ENCODE results near the gene RBPJ. TPM values are rescaled to one million over a fixed set of nuclear protein-coding genes. Genes with fewer than 3 reads are reported as not detected.
"Not testable (repeated sequence)": the region's sequence is repeated elsewhere in the genome, so short reads cannot be mapped to it uniquely, and the experiment has no call there.

Gene RBPJ
- polyA plus RNA-seq, 1 experiment, result 218 TPM

GRCh38 chr4:26308568-26308967, 12.2 kb upstream of the RBPJ start:
- Histone ChIP-seq H3K27me3 (ENCODE audit: control insufficient read depth, insufficient read depth, low read length) (no peaks in the 10 kb centered on the region), H3K27ac (ENCODE audit: low read depth, low read length) (no peak overlapping the region), H3K9me3 (ENCODE audit: control insufficient read depth, insufficient read depth, low read length) (no peaks in the 10 kb centered on the region), H3K4me3 (ENCODE audit: low read depth, low read length) (no peak overlapping the region)
- ChIA-PET POLR2A (no interaction called here), CTCF (interaction anchor here (0.7 kb wide), 1 partner anchor 63 kb away, joined by 3 read pairs; no protein-coding TSS in a partner anchor)
- TF ChIP-seq CTCF (IDR thresholded peaks at IDR 0.05; ENCODE audit: low read depth, low read length), result no peak
- no peak for DNase-seq (ENCODE audit: low read depth, low spot score)

GRCh38 chr4:26310264-26310663, 10.6 kb upstream of the RBPJ start:
- Histone ChIP-seq H3K9me3 (ENCODE audit: control insufficient read depth, insufficient read depth, low read length) (peaks cover 6% of the 10 kb centered on the region; the same call in 1 of the 2 replicates), H3K27me3 (ENCODE audit: control insufficient read depth, insufficient read depth, low read length) (no peaks in the 10 kb centered on the region), H3K4me3 (ENCODE audit: low read depth, low read length) (no peak overlapping the region), H3K27ac (ENCODE audit: low read depth, low read length) (no peak overlapping the region)
- no peak for TF ChIP-seq CTCF (IDR thresholded peaks at IDR 0.05; ENCODE audit: low read depth, low read length)
- POLR2A ChIA-PET, result interaction anchor here (1.0 kb wide), 1 partner anchor 9 kb away, joined by 4 read pairs; no protein-coding TSS in a partner anchor
- CTCF ChIA-PET, result no interaction called here
- DNase-seq (ENCODE audit: low read depth, low spot score), result no peak

- H3K27me3 ChIP-seq (ENCODE audit: control insufficient read depth, insufficient read depth, low read length), result no peaks in the 10 kb centered on the region
- POLR2A ChIA-PET, result no interaction called here
- no peak overlapping the region for H3K27ac ChIP-seq (ENCODE audit: low read depth, low read length)
- CTCF ChIA-PET, result no interaction called here
- no peak for DNase-seq (ENCODE audit: low read depth, low spot score)
- no peak for TF ChIP-seq CTCF (IDR thresholded peaks at IDR 0.05; ENCODE audit: low read depth, low read length)
- H3K4me3 ChIP-seq (ENCODE audit: low read depth, low read length), result no peak overlapping the region
- peaks cover 6% of the 10 kb centered on the region; the same call in 1 of the 2 replicates for H3K9me3 ChIP-seq (ENCODE audit: control insufficient read depth, insufficient read depth, low read length)
Measured at GRCh38 chr4:26311633-26312032, 9.2 kb upstream of the RBPJ start.

GRCh38 chr4:26315316-26315932, 5.4 kb upstream of the RBPJ start:
- H3K4me3 ChIP-seq (ENCODE audit: low read depth, low read length); H3K27ac ChIP-seq (ENCODE audit: low read depth, low read length); POLR2A ChIA-PET; CTCF ChIA-PET; DNase-seq (ENCODE audit: low read depth, low spot score); H3K27me3 ChIP-seq (ENCODE audit: control insufficient read depth, insufficient read depth, low read length): not testable (repeated sequence)
- peaks cover 14% of the 10 kb centered on the region; the same call in 1 of the 2 replicates for H3K9me3 ChIP-seq (ENCODE audit: control insufficient read depth, insufficient read depth, low read length)

GRCh38 chr4:26317766-26318165, 3.0 kb upstream of the RBPJ start:
- ChIA-PET CTCF (interaction anchor here (1.3 kb wide), 1 partner anchor 13 kb away, joined by 3 read pairs; no protein-coding TSS in a partner anchor), POLR2A (no interaction called here)
- no peak for TF ChIP-seq CTCF (IDR thresholded peaks at IDR 0.05; ENCODE audit: low read depth, low read length)
- H3K27ac ChIP-seq (ENCODE audit: low read depth, low read length), result no peak overlapping the region
- H3K4me3 ChIP-seq (ENCODE audit: low read depth, low read length), result no peak overlapping the region
- no peak for DNase-seq (ENCODE audit: low read depth, low spot score)
- peaks cover 14% of the 10 kb centered on the region; the same call in 1 of the 2 replicates for H3K9me3 ChIP-seq (ENCODE audit: control insufficient read depth, insufficient read depth, low read length)
- no peaks in the 10 kb centered on the region for H3K27me3 ChIP-seq (ENCODE audit: control insufficient read depth, insufficient read depth, low read length)
